WI38 (cell line): Measurements from ENCODE around the gene ALK.

Source experiments
- H3K4me3 ChIP-seq: 2 replicates; pipeline ENCODE4 v1.5.1; 2011; ENCODE audit warnings: low read depth, mild to moderate bottlenecking, control low read depth, low read length
- TF ChIP-seq, protein P1 (sequence below): IDR thresholded peaks from 2 replicates; pipeline ENCODE4 v1.5.1; 2012; ENCODE audit warnings: low read depth, mild to moderate bottlenecking, control low read depth, low read length

ALK gene

DNA sequence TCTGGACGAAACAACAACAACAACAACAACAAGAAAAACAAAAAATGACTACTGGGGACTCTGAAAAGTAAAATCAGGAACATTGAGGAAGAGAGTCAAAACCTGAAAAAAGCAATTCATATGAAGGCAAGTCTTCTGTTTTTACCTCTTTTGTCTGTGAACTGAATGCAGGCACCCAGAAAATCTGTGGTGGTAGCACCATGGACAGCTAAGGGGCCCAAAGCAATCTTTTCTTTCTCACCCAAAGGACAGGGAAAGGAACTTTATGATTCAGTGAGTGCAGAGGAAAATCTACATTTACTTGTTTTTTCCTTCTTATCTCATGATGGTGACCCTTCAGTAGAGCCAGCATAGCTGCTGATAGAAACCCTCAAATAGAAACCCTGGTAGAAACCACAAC, 10.4 kb downstream of the ALK start:
- TF ChIP-seq, protein P1, sequence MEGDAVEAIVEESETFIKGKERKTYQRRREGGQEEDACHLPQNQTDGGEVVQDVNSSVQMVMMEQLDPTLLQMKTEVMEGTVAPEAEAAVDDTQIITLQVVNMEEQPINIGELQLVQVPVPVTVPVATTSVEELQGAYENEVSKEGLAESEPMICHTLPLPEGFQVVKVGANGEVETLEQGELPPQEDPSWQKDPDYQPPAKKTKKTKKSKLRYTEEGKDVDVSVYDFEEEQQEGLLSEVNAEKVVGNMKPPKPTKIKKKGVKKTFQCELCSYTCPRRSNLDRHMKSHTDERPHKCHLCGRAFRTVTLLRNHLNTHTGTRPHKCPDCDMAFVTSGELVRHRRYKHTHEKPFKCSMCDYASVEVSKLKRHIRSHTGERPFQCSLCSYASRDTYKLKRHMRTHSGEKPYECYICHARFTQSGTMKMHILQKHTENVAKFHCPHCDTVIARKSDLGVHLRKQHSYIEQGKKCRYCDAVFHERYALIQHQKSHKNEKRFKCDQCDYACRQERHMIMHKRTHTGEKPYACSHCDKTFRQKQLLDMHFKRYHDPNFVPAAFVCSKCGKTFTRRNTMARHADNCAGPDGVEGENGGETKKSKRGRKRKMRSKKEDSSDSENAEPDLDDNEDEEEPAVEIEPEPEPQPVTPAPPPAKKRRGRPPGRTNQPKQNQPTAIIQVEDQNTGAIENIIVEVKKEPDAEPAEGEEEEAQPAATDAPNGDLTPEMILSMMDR, result no peak
- no peak overlapping the region for H3K4me3 ChIP-seq

DNA sequence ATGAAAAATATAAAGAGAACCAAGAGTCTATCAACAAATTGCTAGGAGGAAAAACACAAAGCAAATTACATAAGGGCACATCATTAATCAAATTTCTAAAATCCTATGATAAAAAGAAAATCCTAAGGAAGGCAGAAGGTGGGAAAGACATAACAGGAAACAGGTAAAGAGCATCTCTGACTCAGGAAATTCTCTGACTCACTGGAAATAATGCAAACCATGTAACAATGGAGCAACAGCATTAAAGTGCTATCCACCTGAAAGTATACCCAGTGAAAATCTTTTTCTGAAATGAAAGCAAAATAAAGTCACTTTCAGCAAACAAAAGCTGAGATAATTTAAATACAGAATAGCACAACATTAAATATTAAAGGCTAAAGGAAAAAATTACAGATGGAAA, 10.9 kb downstream of the ALK start:
- H3K4me3 ChIP-seq, result no peak overlapping the region
- TF ChIP-seq, protein P1, result no peak

DNA sequence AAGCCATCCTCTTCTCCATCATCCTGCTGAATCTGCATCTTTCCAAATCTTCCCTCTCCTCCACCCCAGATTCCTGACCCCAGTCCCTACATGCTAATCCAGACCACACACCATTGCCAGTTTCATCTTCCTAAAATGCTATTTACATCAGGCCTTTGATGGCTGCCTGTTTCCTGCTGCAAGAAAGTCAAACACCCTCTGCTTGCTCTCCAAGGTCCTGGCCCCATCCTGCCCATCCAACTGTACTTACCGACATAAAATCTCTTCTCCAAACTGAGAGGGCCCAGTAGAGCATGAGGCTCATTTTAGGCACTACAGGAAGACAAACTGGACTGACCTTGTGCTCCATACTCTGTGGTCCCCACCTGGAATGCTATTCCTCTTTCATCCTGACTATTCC, 19.0 kb downstream of the ALK start:
- TF ChIP-seq, protein P1, result no peak
- H3K4me3 ChIP-seq, result no peak overlapping the region

DNA sequence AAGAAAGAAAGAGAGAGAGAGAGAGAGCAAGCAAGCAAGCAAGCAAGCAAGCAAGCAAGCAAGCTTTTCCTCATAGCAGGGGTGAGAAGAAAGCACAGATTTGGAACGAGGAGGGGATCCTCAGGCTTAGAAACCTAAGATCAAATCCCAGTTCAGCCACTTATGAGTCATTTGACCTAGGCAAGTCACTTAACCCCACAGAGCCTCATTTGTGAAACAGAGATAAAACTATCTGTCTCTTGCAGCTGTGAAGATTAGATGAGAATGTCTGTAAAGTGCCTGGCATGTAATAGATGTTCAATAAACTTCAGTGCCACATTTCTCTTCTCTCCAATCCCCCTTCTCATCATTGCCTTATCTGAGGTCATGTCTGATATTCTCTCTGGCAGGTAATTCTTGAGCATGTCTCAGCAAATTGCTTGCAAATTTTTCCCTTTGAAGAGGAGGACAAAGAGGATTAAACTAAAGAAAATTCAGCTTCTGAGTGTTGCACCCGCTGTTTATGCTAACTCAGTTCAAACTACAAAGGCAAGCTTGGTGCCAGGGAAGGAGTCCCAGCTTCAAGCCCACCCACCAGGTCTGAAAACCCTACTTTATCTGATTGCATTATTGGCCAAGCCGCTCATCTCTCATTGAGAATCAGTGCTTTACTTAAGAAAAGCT, 20.3 kb downstream of the ALK start:
- TF ChIP-seq, protein P1, result no peak

DNA sequence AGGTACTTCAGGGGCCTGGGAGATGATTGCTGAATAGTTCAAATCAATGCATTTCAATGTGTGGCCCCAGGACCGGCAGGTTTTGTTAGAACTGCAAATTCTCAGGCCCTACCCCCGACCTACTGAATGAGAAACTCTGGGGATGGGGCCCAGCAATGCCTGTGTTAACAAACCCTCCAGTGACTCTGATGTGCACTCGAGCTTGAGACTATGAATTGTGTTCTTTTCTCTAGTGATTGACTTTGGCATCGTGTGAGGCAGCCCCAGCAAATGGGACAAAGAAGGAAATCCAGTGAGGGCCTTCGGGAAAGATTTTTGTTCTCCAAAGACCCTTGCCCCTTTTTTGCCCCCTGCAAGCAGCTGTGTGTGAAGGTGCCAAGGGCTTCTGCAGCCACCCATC, 22.4 kb downstream of the ALK start:
- TF ChIP-seq, protein P1, result no peak
- no peak overlapping the region for H3K4me3 ChIP-seq

More for the DNA sequence above, 20.3 kb downstream of the ALK start:
- no peak overlapping the region for H3K4me3 ChIP-seq

DNA sequence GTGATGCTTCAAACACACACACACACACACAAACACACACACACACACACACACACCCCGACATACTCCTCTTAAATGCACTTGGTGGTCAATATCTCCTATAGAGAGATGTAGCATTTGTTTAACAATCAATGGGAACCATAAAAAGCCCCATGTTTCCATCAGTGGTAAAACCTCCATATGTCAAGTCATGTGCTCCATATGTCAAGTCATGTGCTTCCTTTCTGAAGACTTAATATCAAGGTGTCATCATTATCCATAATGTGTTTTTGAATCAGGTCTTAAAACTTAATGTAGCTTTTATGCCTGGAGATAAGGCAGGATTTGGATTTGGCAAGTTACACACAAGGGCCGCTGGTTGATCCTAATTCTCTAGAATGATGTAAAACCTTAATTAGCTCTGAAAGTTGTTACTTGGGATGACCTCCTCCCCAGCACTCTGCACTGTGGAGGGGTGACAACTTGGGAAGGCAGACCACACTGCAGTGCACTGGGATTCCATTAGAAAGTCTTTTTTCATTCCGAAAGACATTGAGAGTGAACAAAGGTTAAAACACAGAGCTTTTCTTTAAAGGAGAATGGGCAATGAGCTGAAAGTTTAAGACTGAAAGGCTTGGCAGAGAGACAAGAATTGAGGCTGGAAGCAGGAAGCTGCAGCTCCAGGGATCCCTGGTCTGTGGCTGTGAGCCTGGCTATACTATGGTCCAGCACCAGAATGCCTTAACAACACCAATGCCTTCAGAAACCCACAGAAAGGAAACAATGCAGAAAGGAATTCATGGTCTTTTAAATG, 26.4 kb downstream of the ALK start:
- TF ChIP-seq, protein P1, result no peak
- no peak overlapping the region for H3K4me3 ChIP-seq

DNA sequence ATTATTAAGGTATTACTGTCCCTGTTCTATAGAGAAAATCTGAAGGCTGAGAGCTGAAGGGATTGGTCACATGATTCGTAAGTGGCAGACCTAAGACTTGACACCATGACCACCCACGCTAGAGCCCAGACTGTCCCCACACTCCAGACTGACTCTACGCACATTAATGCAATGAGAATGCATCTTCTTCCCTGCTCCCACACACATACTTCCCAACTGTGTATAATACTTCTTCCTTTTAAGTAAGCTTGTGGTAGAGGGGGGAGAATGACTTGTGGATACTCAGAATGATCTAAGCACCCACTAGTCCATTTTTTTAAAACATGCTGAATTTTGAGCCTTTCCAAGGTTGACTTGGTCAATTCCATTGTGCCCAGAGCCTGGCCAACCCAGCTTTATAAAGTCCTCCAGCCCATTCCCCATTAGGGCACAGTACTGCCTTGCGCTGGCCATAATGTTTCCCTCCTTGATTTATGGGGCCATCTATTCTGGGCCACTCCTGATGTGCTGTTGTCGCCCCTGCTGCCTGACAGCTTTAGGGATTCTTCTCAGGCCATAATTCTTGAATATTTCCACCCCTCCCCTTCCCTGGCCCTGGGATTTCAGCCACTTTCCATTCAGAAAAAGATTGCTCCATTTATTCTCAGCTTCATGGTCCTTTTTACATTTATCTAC, 28.7 kb downstream of the ALK start:
- TF ChIP-seq, protein P1, result no peak
- H3K4me3 ChIP-seq, result no peak overlapping the region
